Iris pigment epithelial cell (primary cell): ENCODE measurements around the gene KRTAP1-5.
A peak's percentile ranks its signal among the peaks of the same experiment; 100 is the strongest.
"Not testable (repeated sequence)": the region's sequence is repeated elsewhere in the genome, so short reads cannot be mapped to it uniquely, and the experiment has no call there.

ENCODE experiments used
- DNase-seq: peaks from one replicate; pipeline ENCODE4 v3.0.0-alpha.2; 2011; ENCODE audit warnings: low read depth

KRTAP1-5 gene

GRCh38 chr17:41026715-41027471 lies at the start of gene KRTAP1-5:
KRTAP1-5 (minus strand) TSS chr17:41027208; CDS start chr17:41027155, 53 bp downstream.
- DNase-seq, result peak; percentile 89

- no peak for DNase-seq
These were observed 49.8 kb upstream of the KRTAP1-5 start for GRCh38 chr17:41076788-41077187.

- no peak for DNase-seq
These were observed 46.7 kb upstream of the KRTAP1-5 start for GRCh38 chr17:41073676-41074075.

DNA sequence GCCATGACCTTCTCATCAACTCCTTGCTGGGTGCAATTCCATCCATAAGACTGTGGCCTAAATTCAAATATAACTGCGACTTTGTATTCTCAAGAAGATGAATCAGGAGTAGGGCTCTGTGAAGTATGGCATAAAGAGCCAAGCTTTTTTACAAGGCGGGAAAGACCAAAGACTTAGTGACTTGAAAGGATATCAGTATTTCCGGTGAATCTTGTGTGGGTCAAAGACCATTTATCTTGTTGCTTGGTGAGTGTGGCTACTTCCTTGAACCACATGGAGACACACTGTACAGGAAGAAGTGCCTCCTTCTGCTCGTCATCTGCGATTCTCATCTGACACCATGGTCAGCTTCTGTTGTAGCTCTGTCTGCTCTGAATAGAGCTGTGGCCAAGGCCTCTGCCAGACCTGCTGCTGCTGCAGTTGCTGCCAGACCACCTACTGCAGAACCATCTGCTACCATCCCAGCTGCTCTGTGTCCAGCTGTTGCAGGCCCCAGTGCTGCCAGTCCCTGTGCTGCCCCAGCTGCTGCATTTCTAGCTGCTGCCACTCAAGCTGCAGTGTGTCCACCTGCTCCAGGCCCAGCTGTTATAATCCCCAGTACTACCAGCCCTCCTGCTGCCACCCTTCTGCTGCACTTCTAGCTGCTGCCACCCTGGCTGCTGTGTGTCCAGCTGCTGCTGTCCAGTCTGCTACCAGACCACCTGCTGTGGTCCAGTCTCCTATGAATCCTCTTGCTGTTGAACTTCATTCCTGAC lies 44.8 kb upstream of the KRTAP1-5 start:
- DNase-seq, result no peak

DNA sequence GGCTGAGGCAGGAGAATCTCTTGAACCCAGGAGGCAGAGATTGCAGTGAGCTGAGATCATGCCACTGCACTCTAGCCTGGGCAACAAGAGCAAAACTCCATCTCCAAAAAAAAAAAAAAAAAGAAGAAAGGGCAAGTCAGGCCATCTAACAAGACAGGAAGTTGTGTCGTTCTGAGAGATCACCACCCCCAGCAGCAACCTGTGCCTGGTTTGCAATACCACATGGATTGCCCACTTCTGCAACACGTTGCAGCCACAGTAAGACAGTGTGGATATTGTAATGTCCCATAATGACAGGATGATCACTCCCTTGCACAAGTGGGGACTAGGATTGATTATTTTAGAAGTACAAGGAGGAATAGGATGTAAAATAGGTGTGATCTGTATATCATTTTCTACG lies 42.0 kb upstream of the KRTAP1-5 start:
- no peak for DNase-seq

DNA sequence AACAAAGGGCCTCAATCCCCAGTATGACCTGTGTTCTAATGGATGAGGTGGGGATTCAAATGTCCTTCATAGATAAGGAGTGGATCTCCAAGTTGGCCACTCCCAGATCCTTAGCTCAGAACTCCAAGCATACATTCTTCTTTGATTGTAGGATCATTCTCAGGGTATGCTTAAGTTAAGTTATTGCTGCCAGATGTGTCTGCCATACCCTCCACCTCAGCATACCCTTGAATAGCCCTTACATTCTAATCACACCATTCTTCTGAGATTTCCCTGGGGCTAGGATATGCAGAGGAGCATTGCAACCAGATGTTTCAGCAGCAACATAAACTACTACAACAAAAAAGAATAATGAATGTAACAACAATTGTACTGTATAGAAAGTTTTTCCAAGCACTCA lies 40.3 kb upstream of the KRTAP1-5 start:
- no peak for DNase-seq

DNA sequence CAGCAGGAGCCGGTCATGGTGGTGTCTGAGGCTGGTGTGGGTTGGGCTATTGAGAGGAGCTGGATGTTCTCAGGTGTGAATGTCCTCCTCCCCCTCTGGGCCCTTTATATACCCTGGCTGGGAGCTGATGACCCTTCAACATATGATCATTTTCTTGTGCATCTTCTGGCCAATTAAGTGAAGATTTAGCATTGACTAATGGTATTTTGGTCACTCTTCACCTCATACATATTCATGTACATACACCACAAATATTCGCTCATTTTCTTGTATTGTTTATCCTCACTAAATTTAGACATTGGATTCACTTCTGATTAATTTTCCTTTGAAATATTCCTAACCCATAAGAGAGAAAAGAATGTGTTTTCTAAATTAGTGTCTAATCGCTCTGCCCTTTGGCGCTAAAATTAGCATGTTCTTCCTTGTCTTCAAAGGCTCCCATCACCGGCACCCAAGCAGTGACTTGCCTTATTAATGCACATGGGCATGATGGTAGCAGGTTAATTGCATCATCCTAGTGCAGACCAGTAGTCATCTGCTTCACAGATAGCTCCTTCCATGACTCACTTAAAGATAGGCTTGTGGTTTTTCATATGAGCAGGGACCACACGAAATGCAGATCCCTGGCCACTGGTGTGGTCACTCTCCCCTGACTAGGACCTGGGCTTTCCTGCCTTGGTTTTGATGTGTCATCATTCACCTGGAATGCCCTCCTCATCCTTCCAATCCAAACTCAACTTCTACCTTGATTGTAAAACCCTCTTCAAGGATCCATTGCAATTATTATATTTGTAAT lies 39.0 kb upstream of the KRTAP1-5 start, which contains the start of gene KRTAP2-4:
Gene KRTAP2-4, minus strand, starts transcription at position 51 of the 796 bp plus-strand sequence. Its CDS starts 34 bp downstream, at position 17.
- DNase-seq, result peak; percentile 95

DNA sequence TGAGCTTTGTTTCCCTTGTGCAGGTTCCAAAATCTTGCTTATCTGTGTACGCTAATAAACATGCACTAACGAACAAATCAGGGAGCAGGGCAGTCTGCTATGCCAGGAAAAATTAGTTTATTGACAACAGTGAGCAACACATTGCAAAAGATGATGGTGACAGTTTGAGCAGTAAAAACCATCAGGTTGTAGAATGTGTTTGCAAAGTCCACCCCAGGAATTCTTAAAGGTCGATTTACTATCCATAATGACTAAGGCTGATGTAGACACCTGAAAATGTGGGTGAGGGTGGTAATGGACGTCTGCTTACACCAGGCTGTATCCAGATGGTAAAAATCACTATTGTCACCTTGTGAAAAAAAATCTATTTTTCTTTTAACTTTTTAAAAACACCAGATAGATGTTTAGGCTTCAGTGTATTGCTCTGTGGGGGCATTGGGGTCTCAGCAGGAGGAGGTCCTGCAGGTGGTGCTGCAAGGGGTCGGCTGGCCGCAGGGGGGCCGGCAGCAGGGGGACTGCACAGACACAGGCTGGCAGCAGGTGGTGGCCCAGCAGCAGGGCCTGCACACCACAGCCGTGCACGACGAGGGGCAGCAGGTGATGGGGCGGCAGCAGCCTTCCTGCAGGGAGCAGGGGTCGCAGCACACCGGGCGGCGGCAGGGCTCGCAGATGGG lies 38.1 kb upstream of the KRTAP1-5 start:
- not testable (repeated sequence) for DNase-seq

DNA sequence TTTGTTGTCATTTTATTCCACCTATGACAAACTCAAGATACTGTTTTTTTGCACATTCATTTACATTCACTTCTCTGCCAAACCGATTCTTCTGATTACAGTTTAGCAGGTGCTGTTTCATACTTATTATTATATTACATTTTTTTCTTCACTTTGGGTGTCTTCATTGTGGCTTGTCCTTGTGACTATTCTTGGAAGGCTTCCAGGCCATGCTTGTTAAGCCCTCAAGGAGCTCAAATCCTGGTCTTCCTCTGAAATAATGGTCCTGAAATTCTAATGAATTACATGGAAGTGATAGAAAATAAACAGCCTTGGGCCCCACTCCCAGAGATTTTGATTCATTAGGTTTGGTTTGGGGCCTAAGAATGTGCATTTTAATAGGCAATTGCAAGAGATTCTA lies 37.3 kb upstream of the KRTAP1-5 start:
- no peak for DNase-seq

DNA sequence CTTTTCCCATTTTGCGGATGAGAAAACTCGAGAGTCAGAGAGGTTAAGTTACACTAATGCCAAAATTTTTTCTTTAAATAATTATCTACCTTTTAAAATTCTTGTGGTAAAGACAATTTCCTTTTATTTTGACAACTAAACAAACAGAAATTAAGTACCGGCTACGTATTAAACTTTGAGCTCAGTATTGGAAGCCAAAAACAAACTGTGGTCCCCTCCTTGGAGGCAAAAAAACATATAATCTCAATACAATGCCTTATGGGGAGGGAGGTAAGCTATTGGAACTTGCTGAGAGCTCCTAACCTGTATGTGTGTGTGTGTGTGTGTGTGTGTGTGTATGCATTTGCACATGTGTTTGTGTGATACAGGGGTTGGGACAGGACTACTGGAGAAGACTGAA lies 36.4 kb upstream of the KRTAP1-5 start:
- DNase-seq, result no peak

DNA sequence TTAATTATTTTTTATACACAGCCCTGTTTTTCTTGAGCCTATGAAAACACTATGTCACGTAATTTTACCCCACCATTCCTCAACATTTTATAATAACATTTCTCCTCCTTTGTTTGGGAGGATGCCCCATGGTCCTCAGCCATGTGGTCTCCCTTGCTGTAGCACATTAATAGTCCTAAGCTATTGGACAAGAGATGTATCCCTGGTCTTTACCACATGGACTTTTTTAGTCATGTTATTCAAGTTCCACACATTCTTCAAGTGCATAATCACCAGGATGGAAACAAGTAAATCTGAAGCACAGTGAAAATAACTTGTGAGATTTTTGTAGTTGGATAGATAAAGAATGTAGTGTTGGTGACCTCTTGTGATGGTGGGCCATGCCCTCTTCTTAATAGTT lies 35.0 kb upstream of the KRTAP1-5 start:
- peak; percentile 97 for DNase-seq

DNA sequence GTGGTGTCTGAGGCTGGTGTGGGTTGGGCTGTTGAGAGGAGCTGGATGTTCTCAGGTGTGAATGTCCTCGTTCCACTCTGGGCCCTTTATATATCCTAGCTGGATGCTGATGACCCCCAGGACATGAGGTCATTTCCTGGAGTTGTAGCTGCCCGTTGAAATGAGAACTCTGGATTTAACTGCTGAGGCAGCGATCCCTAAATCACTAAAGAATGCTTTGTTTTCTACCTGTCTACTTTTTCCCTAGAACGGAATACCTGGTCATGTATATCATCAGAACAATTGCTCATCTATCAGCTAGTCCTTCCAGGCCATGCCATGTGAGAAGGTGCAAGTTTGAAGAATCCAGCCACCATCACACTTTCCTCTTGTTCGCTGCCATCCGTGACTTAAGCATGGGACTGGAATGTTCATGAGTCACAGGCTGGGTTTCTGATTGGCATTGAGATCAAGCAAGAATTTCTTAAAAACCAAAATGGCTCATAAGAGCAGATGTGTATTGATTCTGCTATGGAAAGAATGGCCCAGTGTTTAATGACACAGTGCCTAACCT lies 33.1 kb upstream of the KRTAP1-5 start, which contains the start of gene KRTAP2-3:
Gene KRTAP2-3, minus strand, starts transcription at position 63 of the 553 bp plus-strand sequence. CDS start 64 bp downstream, outside the sequence.
- DNase-seq, result peak; percentile 96

DNA sequence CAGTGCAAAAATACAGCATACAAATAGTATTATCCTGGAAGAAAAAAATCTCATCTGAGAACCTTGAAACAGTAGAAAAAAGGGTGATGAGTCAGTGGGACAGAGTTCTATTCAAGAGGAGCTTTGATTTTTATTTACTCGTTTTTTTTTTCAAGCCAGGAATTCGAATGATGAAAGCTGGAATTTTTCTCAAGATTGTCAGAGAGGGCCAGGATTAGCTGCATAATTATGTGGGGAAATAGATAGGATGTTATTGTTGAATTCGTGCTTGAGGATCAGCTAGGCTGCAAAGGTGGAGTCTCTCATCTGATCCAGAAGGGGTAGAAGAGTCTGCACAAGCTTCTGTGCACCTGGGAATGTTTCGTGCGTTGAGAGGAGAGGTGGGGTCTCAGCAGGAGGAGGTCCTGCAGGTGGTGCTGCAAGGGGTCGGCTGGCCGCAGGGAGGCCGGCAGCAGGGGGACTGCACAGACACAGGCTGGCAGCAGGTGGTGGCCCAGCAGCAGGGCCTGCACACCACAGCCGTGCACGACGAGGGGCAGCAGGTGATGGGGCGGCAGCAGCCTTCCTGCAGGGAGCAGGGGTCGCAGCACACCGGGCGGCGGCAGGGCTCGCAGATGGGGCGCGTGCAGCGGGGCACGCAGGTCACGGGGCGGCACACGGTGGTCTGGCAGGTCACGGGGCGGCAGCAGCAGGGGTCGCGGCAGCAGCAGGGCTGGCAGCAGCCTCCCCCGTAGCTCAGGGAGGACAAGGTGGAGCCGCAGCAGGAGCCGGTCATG lies 32.5 kb upstream of the KRTAP1-5 start:
- DNase-seq, result peak; percentile 96

- peak; percentile 58 for DNase-seq
These were observed 31.7 kb upstream of the KRTAP1-5 start for GRCh38 chr17:41058741-41059140.

DNA sequence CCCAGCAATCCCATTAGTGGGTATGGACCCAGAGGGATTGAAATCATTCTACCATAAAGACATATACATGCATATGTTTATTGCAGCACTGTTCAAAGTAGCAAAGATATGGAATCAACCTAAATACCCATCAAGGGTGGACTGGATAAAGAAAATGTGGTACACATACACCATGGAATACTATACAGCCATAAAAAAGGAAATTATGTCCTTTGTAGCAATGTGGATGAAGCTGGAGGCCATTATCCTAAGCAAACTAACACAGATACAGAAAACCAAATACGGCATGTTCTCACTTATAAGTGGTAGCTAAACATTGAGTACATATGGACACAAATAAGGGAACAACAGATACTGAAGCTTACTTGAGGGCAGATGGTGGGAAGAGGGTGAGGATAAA lies 30.5 kb upstream of the KRTAP1-5 start:
- no peak for DNase-seq

DNA sequence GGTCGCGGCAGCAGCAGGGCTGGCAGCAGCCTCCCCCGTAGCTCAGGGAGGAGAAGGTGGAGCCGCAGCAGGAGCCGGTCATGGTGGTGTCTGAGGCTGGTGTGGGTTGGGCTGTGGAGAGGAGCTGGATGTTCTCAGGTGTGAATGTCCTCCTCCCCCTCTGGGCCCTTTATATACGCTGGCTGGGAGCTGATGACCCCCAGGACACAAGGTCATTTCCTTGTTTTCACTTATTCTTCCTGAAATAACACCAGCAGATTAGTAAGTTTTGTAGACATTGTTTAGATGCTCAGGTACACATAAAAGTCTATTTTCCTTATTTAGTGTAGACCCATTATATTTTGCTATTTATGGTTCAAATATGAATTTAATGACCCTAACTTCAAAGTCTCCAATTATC lies 28.1 kb upstream of the KRTAP1-5 start, which contains the start of gene KRTAP2-2:
Gene KRTAP2-2, minus strand, starts transcription at position 101 of the 400 bp plus-strand sequence. Its CDS starts 19 bp downstream, at position 82.
- not testable (repeated sequence) for DNase-seq

GRCh38 chr17:41054556-41054955 lies 27.5 kb upstream of the KRTAP1-5 start:
- DNase-seq, result not testable (repeated sequence)

- DNase-seq, result no peak
These were observed 27.0 kb upstream of the KRTAP1-5 start for GRCh38 chr17:41054025-41054424.

DNA sequence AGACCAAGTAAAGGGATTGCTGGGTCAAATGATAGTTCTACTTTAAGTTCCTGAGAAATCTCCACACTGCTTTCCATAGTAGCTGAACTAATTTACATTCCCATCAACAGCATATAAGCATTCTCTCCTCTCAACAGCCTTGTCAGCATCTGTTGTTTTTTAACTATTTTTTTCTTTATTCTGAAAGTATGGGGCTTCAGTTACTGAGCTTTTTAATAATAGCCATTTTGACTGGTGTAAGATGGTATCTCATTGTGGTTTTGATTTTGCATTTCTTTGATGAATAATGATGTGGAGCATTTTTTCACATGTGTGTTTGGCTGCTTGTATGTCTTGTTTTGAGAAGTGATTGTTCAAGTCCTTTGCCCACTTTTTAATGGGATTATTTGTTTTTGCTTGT lies 25.6 kb upstream of the KRTAP1-5 start:
- DNase-seq, result peak; percentile 53

- DNase-seq, result peak; percentile 90
These were observed 22.1 kb upstream of the KRTAP1-5 start for GRCh38 chr17:41049110-41049509.
